ENCODE measurements around the gene C22orf39.

Gene C22orf39, protein sequence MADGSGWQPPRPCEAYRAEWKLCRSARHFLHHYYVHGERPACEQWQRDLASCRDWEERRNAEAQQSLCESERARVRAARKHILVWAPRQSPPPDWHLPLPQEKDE

DNA sequence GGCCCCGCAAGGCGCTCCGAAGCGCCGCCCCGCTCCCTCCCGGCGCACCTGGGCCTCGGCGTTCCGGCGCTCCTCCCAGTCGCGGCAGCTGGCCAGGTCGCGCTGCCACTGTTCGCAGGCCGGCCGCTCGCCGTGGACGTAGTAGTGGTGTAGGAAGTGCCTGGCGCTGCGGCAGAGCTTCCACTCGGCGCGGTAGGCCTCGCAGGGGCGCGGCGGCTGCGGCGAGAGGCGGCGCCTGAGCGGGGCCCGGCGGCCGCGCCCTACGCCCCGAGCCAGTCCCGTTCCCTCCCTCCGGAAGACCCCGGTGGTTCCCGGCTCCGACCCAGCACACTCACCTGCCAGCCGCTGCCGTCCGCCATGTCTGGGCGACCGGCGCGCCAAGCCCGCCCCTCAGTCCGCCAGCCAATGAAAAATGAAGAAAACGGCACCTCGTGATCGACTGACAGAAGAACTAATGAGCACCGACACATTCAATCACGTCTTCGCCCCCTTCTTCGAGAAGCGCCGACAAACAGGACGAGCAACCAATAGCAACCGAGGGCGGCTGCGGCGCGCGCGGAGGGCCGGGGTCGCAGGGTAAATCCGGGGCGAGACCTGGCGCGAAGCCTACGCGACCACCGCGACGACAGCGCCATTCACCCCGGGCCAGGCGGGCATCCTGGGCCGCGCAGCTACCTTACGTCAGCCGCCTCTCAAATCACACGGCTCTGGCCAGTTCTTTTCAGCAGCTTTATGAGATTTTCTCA is at the start of gene C22orf39:
C22orf39 (minus strand) TSS at position 382 of the 746 bp plus-strand sequence; CDS start at position 359, 23 bp downstream.
- in situ Hi-C loops (cut with MboI; ENCODE audit: low sequenced_read_pairs) = no loop called here

DNA sequence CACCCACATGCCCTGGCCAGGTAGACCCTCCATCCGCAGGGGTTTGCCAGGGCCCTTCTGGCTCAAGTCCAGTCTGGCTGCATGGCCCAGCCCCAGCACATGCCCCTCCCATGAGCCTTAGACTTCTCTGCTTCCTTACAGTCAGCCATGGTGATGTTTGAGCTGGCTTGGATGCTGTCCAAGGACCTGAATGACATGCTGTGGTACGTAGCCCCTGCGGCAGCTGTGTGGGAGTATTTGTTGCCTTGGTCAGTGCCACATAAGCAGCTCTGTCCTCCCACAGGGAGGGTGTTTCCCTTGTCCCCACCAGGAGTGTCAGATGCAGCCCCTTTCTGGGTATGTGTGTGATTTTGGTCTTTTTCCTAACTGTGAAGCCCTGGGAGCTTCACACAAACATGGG is 49.7 kb upstream of the C22orf39 start:
- in situ Hi-C loops (cut with MboI; ENCODE audit: low sequenced_read_pairs) = no loop called here

DNA sequence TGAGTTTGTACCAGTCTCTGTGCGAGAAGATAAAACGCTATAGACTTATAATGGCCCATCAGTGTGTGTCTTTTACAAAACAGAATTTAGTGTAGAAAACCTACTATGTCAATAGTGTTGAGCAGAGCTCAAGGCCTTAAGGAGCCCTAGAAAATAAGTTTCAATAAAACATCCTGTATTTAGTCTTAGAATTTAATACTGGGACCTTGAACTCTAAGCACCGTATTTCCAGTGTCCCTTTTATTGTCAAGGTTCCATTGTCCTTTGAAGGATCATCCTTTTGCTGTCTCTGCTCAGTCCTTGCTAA is 48.8 kb upstream of the C22orf39 start:
- in situ Hi-C loops (cut with MboI; ENCODE audit: low sequenced_read_pairs) = no loop called here

DNA sequence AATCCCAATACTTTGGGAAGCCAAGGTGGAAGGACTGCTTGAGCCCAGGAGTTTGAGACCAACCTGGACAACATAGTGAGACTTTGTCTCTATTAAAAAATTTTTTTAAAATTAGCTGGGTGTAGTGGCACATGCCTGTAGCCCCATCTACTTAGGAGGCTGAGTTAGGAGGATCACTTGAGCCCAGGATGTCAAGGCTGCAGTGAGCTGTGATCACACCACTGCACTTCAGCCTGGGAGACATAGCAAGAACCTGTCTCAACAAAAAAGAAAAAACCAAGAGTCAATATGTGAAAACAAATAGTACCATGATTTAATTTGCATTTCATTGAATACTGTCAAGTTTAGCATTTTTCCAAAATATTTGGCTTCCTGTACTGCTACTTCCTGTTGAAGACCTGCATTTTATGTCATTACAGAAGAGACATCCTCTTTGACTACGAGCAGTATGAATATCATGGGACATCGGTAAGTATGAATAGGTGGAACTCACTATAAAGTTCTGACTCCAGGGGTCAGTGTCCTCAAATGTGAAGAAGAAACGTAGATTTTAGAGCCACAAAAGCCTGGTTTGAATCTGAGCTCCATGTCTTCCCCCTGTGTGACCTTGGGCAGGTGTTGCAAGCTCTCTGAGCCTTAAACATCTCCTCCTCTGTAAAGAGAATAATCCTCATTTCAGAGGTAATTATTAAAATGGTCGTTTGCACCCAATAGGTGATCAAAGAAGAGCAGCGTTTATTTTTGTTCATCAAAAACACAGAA is 48.2 kb upstream of the C22orf39 start:
- in situ Hi-C loops (cut with MboI; ENCODE audit: low sequenced_read_pairs) = no loop called here

DNA sequence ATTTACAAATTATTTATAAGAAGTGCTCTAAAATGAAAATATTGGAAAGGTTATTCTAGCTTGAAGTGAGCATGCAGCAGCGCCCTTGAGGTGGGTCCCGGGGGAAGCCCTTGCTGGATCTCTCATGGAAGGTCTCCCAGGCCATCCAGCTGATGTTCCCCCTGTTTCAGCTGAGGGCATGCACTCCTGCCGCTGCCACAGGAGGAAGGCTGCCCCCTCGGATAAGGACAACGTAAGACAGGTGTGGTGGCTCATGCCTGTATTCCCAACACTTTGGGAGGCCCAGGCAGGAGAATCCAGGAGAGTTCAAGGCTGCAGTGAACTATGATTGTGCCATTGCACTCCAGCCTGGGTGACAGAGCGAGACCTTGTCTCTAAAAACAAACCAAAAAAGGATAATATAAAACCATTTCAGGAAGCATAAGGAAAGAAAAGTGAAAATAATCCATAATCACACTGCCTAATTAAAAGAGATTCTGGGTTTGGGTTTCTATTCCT is 47.2 kb upstream of the C22orf39 start:
- in situ Hi-C loops (cut with MboI; ENCODE audit: low sequenced_read_pairs) = no loop called here

DNA sequence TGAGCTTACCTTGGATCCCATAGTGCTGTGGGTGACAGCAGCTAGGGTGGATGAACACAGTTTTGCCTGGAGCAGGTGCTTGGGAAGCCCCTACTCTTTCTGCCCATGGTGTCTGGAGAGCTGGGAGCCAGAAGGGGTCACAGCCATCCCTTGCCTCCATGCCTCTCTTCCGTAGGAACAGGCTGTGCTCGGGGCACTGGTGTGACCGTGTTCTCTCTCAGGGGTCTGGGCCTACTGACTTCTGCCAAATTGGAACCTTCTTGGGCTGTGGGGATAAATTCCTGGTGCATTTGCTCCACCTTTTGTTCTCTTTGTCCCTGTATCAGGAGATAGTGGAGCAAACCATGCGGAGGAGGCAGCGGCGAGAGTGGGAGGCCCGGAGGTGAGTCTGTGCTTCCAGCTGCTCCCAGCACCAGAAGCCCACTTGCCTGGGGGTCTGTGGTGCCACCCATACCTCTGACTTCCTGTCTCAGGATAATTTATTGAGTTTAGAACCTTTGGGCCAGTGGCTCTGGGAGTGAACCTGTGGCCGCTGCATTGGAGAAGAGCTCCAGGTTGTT is 46.6 kb upstream of the C22orf39 start:
- in situ Hi-C loops (cut with MboI; ENCODE audit: low sequenced_read_pairs) = no loop called here

DNA sequence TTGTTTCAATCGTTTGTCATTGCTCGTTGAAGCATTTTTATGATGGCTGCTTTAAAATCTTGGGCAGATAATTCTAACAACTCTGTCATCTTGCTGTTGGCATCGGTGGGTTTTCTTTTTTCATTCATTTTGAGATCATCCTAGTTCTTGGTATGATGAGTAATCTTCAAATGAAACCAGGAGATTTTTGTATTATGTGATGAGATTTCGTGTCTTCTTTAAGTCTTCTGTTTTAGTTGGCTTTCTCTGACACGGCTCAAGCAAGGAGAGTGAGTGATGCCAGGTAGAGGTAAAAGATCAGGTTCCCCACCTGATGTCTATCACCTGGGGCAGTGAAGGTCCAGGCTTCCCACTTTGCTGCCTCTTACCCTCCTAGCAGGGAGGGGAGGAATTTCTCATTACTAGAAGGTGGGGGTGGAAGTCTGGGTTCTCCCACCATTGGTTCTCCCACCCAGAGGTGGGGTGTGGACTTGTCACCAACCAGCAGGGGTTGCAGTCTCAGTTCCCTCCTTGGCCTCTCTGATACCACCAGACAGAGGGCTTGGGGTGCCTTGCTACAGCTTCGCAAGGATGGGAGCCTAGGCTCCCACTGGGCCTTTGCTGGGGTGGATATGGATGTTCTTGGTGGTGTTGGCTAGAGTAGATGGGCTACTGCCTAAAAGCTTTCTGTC is 45.1 kb upstream of the C22orf39 start:
- in situ Hi-C loops (cut with MboI; ENCODE audit: low sequenced_read_pairs) = no loop called here

DNA sequence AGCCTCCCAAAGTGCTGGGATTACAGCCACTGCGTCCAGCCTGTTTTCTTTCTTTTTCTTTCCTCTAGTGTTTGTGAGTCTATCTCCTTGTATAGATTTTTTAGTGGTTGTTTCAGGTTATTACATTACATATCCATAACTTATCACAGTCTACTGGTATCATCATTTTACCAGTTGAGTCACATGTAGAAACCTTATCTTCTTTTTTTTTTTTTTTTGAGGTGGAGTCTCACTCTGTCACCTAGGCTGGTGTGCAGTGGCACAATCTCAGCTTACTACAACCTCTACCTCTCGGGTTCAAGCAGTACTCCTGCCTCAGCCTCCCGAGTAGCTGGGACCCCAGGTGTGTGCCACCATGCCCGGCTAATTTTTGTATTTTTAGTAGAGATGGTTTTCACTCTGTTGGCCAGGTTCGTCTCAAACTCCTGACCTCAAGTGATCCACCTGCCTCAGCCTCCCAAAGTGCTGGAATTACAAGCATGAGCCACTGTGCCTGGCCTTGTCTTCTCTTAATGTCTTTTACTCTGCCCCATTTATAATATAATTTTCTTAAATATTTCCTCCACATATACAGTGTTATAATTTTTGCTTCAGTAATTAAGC is 43.2 kb upstream of the C22orf39 start:
- in situ Hi-C loops (cut with MboI; ENCODE audit: low sequenced_read_pairs) = no loop called here

DNA sequence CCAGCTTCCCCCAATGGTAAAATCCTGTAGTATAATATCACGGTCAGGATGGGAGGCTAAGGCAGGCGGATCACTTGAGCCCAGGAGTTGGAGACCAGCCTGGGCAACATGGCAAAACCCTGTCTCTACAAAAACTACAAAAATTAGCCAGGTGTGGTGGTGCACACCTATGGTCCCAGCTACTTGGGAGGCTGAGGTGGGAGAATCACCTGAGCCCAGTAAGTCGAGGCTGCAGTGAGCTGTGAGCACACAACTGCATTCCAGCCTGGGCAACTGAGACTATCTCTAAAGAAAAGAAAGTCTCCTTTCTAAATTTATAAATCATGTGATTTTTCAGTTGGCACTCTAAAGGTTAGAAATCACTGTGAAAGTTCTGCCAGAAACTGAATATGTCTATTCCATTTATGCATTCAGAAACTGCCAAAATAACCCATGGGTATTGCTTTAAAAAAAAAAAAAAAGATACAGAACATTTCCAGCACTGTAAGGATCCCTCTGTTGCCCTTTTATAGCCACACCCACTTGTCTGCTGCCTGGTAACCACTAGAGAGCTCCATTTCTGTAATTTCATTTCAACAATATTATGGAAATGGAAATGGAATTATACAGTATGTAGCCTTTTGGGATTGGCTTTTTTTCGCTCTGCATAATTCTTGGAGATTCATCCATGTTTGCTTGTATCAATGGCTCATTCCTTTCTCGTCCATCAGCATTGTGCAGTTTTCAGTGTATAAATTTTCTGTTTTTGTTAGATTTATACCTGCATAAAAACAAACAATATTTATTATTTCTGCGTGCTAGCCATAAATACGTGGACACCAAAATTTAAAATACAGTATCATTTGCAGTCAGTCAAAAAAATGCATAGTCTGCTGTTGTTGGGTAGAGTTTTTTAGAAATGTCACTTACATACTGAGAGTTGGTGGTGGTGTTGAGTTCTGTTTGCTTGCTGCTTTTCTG is 41.7 kb upstream of the C22orf39 start:
- in situ Hi-C loops (cut with MboI; ENCODE audit: low sequenced_read_pairs) = no loop called here

DNA sequence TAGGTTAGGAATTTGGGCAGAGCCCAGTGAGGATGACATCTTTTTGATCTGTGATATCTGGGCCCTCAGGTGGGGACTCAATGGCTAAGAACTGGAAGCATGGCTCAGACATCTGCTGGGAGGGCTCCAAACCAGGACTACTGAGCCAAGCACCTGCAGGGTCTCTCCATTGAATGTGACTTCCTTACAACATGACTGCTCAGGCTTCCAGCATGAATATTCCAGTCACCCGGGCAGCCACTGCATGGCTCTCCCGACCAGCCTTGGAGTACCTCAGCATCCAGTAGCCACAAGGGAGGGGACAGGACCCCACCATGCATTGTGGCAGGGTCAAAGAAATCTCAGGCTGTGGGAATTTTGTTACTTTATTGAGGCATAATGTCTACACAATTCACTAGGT is 40.8 kb upstream of the C22orf39 start:
- in situ Hi-C loops (cut with MboI; ENCODE audit: low sequenced_read_pairs) = no loop called here

DNA sequence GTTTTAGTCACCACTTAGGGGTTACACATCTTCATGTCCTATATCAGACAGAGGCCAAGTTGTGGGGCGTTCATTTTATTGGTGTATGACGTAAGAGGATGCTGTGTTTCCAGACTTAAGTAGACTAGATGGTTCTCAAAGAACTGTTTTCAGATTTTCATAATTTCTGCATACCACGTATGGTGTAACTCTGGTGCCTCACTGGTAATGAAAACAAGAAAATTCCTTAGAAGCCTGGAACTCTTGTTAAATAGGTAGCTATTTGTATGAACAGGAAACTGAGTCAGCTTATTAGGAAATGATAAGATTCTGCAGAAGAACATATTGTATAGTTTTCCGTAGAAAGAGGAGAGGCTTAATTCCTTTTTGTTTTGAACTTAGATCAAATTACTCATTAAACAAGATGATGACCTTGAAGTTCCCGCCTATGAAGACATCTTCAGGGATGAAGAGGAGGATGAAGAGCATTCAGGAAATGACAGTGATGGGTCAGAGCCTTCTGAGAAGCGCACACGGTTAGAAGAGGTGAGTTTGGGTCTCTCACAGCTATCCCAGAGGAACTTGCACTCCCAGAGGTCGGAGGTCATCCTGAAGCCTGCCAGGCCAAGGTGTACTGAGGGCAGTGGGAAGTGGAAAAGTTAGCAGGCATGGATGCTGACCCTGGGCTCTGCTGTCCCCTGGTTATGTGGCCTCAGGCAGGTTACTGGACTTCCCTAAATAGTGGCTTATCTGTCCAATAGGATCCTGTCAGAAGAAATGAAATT is 36.2 kb upstream of the C22orf39 start:
- in situ Hi-C loops (cut with MboI; ENCODE audit: low sequenced_read_pairs) = no loop called here

DNA sequence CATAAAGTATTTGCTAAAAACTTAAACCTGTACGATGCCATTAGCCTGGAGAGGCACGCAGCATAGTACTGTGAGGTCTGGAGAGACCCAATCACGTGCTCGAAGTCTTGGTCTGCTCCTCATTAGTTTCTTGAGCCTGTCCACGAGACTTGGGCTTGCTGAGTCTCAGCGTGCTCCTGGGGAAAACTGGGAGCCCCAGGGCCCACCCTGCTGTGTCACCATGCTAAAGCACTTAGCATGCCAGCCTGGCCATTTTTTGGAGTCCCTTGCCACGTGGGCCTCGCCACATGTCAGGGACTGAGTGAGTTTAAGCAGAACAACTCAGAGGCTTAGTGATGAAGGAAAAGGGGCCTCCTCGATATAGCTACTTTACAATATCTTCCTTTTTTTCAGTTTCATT is 34.8 kb upstream of the C22orf39 start:
- in situ Hi-C loops (cut with MboI; ENCODE audit: low sequenced_read_pairs) = no loop called here

DNA sequence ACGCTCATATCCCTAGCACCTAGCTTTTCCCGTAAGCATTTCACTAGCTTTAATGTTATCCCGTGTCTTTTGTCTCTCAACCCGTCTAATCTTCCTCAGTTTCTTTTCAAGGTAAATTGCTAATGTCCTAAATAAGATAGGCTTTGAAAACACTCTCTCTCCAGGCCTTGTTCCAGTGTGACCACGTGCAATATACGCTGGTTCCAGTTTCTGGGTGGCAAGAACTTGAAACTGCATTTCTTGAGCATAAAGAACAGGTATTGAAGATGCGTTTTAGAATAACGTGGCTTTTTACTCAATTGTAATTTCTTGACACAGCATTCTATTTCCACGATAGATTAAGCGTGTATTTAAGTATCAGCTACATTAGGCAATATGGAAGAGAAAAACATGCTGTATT is 33.3 kb upstream of the C22orf39 start:
- in situ Hi-C loops (cut with MboI; ENCODE audit: low sequenced_read_pairs) = no loop called here

DNA sequence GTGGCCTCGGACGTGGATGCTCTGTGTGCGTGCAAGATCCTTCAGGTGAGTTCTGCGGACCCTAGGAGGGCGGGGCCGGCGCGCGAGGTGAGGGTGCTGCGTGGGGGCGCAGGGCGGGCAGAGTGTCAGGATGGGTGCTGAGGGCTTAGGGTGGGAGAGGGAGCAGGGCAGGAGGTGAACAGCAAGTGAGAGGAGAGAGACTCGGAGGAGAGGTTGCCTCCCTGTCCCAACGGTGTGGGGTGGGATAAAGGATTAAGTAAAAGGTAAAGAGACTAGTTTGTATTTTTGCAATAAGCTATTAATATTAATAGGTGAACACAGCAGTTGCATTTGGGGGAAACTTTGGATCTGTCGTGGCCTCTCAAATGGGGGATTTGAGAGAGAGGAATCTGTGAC is 32.7 kb upstream of the C22orf39 start:
- in situ Hi-C loops (cut with MboI; ENCODE audit: low sequenced_read_pairs) = no loop called here

DNA sequence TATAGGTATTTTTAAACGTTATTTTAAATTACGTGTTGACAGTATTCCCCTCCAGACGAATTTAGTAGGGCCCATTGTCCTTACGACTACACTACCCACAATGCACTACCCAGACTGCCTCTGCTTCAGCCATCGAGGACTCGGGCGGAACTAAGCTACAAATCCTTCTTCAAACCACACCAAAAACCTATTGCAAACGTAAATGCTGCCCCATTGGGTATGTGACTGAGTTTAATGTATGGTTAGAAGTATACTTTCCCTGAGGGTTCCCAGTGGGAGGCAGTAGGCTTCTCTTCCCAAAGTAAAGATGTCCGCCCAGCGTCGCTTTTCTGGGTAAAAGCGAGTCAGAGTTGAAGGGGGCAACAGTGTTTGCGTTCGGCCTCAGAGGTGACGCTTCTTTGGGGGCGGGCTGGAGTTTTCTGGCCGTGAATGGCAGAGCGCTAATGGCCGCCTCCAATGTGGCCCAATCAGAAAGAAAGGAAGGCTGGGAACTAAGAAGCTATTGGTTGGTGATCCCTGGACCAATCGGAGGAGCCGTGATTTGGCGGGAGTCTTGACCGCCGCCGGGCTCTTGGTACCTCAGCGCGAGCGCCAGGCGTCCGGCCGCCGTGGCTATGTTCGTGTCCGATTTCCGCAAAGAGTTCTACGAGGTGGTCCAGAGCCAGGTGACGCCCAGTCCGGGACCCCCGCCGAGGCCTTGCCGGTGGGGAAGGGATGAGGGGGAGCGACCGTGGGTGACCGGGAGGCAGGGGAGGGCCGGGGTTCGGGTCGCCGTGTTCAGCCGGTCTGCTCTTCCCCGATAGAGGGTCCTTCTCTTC is 32.1 kb upstream of the C22orf39 start, which contains the start of gene CDC45:
CDC45 (plus strand) TSS at position 566 of the 818 bp plus-strand sequence; CDS start at position 615, 49 bp downstream.
- in situ Hi-C loops (cut with MboI; ENCODE audit: low sequenced_read_pairs) = no loop called here

DNA sequence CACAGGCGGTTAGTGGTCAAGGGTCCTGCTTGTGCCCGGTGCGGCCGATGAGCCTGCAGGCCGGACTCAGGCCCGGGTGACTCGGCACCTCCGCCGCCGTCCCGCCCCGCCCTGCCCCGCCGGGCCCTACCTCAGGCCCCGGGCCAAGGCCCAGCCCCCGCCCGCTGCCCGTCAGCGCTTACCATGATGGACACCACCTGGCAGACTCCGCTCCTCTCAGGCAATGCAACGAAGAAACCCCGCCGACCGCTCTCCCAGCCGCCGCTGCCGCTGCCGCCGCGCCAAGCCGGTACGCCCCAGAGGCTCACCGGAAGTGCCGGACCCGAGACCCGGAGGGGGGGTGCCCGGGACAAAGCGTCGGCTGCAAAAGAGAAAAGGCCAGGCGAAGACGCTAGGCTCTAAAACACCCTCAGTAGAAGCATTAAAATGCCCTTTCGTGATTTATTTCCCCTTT is 31.4 kb upstream of the C22orf39 start, which contains the start of gene UFD1:
UFD1 (minus strand) TSS at position 293 of the 454 bp plus-strand sequence; CDS start at position 185, 108 bp downstream.
- in situ Hi-C loops (cut with MboI; ENCODE audit: low sequenced_read_pairs) = no loop called here

DNA sequence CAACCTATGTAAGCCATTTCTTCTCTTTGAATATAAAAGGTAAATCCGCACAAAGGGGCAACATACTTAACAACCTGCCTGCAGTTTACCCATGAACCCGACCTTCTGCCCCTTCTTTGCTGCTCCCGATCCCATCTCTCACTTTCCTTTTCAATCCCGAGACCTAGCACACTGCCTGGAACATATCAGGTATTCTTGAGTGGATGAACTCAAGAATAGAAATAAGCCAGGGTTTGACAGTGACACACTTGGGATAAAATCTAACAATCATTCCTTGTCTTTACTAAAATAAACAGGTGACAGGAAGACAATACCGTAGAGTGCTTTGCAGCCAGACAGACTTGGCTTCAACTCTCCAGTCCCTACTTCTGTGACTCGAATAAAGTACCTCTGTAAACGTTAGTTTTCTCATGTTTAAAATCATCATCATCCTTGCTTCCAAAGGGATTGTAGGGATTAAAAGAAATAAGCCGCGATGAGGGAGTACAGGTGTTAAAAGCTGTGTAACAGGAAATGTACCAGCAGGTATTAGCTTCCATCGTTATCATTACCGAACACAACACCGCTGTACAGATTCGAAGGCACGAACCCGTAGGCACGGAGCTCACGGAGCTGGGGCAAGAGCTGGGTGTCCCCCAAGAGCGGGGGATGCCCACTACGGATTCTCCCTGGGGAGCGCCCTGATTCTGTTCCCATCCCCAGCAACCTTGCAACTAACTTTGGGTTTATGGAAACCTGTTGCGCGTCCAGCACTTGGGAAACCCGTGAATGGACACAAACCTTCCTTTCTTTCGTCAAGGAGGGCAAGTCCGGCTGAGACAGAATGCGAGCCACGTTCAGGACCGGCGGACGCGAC is 30.8 kb upstream of the C22orf39 start:
- in situ Hi-C loops (cut with MboI; ENCODE audit: low sequenced_read_pairs) = no loop called here
